HepG2 (cell line): ENCODE measurements around the gene BPGM. TPM values are rescaled to one million over a fixed set of nuclear protein-coding genes. Genes with fewer than 3 reads are reported as not detected.

Experiments used
- BCL6 ChIP-seq: IDR thresholded peaks from 2 replicates; pipeline ENCODE4 v1.6.1; 2016; ENCODE audit warnings: missing genetic modification reagents, missing compliant biosample characterization
- CHD4 ChIP-seq: fragments of 200-600 bp; sonication (generic); IDR thresholded peaks from 2 replicates; pipeline ENCODE4 v1.7.0; 2017; ENCODE audit warnings: mild to moderate bottlenecking, low read length, borderline replicate concordance
- CREB1 ChIP-seq, 2 experiments: fragments of 450-650 bp in 1 of 2; IDR thresholded peaks; 2 replicates each; pipeline ENCODE4 v1.6.1; 2016 to 2017; ENCODE audit warnings: control low read depth in 1 of 2, mild to moderate bottlenecking in 1 of 2, missing compliant biosample characterization in 1 of 2, missing genetic modification characterization in 1 of 2
- ETV5 ChIP-seq: IDR thresholded peaks from 2 replicates; pipeline ENCODE4 v1.6.1; 2018; ENCODE audit warnings: missing biosample characterization, missing genetic modification reagents, inconsistent platforms, borderline replicate concordance
- FOSL2 ChIP-seq: sonication (generic); formaldehyde crosslinking; IDR thresholded peaks from 2 replicates; pipeline ENCODE4 v1.4.0; 2020; ENCODE audit warnings: missing genetic modification reagents
- KAT2B ChIP-seq: fragments of 150-350 bp; IDR thresholded peaks from 2 replicates; pipeline ENCODE4 v1.6.1; 2014; ENCODE audit warnings: low read depth, low read length, borderline replicate concordance
- MIER3 ChIP-seq: IDR thresholded peaks from 2 replicates; pipeline ENCODE4 v1.6.1; 2016; ENCODE audit warnings: missing compliant biosample characterization, borderline replicate concordance
- NFYB ChIP-seq: sonication (generic); formaldehyde crosslinking; IDR thresholded peaks from 2 replicates; pipeline ENCODE4 v1.4.0; 2020; ENCODE audit warnings: missing genetic modification reagents
- SAFB2 ChIP-seq: sonication (generic); formaldehyde crosslinking; IDR thresholded peaks from 2 replicates; pipeline ENCODE4 v1.5.1; 2020; ENCODE audit warnings: missing genetic modification reagents, low read depth, mild to moderate bottlenecking, borderline replicate concordance
- SNAI1 ChIP-seq: sonication (generic); formaldehyde crosslinking; IDR thresholded peaks from 2 replicates; pipeline ENCODE4 v1.5.0; 2020; ENCODE audit warnings: mild to moderate bottlenecking, missing genetic modification reagents, borderline replicate concordance
- SP4 ChIP-seq: sonication (generic); formaldehyde crosslinking; IDR thresholded peaks from 2 replicates; pipeline ENCODE4 v1.8.1; 2023; ENCODE audit warnings: mild to moderate bottlenecking, missing genetic modification reagents
- ZFP37 ChIP-seq: sonication (generic); formaldehyde crosslinking; IDR thresholded peaks from 2 replicates; pipeline ENCODE4 v1.4.0; 2020; ENCODE audit warnings: missing genetic modification reagents, borderline replicate concordance
- ZNF205 ChIP-seq: IDR thresholded peaks from 2 replicates; pipeline ENCODE4 v1.6.1; 2018; ENCODE audit warnings: missing biosample characterization, missing genetic modification reagents
- ZNF263 ChIP-seq: sonication (generic); formaldehyde crosslinking; IDR thresholded peaks from 2 replicates; pipeline ENCODE4 v1.4.0; 2020; ENCODE audit warnings: missing genetic modification reagents
- ZNF687 ChIP-seq: sonication (generic); formaldehyde crosslinking; IDR thresholded peaks from 2 replicates; pipeline ENCODE4 v1.5.1; 2020; ENCODE audit warnings: mild to moderate bottlenecking, missing genetic modification reagents, moderate library complexity
- ZNF878 ChIP-seq: sonication (generic); formaldehyde crosslinking; IDR thresholded peaks from 2 replicates; pipeline ENCODE4 v1.8.1; 2023; ENCODE audit warnings: mild to moderate bottlenecking, missing genetic modification reagents, moderate library complexity
- polyA plus RNA-seq, 8 experiments: library from polyadenylated mRNA; depleted of rRNA in 3 of 8; stranded (reverse) in 7 of 8; unstranded in 1 of 8; fragments of >200 nt; fragmentation: Illumina TruSeq in 4 of 8; extraction: Trizol in 4 of 8; gene quantifications; 2 replicates each; pipeline versions ENCODE4 v1.2.1 to v1.2.3, GENCODE V29; 2011 to 2016; ENCODE audit warnings: low read depth in 4 of 8, missing spikeins in 1 of 8, mixed read lengths in 1 of 8; ENCODE audit not compliant: insufficient read depth in 1 of 8
- total RNA-seq, 5 experiments: library from RNA; depleted of rRNA; stranded (reverse); fragments of >200 nt; fragmentation: Illumina TruSeq; extraction: Trizol; gene quantifications; 2 replicates each; pipeline ENCODE4 v1.2.3, GENCODE V29; 2016; ENCODE audit warnings: low read depth in 1 of 5
- TF ChIP-seq, protein P1 (sequence below): sonication (generic); formaldehyde crosslinking; IDR thresholded peaks from 2 replicates; pipeline ENCODE4 v1.4.0; 2020; ENCODE audit warnings: mild to moderate bottlenecking, missing genetic modification reagents

BPGM gene
- total and polyA plus RNA-seq, 2 of the 13 experiments (the other 11 are each of a cell fraction or from before 2014, with no cell fraction given), result 4.0 to 7.5 TPM

DNA sequence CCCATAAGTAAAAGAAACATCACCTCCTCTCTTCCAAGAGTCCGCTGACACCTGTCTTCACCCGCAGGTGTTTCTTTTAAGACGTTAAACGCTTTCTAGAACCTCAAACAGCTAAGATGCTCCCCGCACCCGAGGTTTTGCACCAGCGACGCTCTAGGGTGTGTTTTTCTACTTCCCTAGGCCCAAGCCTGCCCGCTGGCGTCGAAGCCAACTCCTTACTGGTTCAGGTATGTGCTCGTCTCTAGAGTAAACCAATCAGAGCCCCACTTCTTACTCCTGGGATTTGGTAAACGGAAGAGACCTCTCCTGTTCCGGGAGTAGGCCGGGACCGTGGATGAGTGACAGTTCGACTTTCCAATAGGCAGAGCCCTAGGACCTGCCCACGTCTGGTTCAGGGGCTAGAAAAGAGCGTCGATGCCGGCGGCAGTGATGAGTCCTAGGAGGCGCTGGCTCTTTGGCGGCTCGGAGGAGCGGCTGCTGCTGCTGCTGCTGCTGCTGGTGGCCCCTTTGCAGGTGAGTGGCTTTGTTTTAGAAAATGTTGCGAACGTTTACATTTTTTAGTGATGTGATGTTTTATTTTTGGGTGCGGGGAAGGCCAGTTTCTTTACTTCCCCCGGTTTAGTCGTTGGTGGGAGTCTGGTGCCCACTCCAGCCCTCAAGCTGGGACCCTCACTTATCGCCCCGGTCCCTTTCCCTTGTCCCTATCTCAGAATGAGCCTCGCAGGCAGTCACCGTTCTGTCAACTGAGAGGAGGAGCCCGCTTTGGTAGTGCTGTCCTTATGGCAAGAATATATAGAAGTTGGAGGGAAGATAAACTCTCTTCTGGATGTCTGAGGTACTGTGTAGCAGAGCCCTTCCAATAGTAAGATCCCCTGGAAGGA lies at the start of gene BPGM (continued):
- TF ChIP-seq, protein P1, sequence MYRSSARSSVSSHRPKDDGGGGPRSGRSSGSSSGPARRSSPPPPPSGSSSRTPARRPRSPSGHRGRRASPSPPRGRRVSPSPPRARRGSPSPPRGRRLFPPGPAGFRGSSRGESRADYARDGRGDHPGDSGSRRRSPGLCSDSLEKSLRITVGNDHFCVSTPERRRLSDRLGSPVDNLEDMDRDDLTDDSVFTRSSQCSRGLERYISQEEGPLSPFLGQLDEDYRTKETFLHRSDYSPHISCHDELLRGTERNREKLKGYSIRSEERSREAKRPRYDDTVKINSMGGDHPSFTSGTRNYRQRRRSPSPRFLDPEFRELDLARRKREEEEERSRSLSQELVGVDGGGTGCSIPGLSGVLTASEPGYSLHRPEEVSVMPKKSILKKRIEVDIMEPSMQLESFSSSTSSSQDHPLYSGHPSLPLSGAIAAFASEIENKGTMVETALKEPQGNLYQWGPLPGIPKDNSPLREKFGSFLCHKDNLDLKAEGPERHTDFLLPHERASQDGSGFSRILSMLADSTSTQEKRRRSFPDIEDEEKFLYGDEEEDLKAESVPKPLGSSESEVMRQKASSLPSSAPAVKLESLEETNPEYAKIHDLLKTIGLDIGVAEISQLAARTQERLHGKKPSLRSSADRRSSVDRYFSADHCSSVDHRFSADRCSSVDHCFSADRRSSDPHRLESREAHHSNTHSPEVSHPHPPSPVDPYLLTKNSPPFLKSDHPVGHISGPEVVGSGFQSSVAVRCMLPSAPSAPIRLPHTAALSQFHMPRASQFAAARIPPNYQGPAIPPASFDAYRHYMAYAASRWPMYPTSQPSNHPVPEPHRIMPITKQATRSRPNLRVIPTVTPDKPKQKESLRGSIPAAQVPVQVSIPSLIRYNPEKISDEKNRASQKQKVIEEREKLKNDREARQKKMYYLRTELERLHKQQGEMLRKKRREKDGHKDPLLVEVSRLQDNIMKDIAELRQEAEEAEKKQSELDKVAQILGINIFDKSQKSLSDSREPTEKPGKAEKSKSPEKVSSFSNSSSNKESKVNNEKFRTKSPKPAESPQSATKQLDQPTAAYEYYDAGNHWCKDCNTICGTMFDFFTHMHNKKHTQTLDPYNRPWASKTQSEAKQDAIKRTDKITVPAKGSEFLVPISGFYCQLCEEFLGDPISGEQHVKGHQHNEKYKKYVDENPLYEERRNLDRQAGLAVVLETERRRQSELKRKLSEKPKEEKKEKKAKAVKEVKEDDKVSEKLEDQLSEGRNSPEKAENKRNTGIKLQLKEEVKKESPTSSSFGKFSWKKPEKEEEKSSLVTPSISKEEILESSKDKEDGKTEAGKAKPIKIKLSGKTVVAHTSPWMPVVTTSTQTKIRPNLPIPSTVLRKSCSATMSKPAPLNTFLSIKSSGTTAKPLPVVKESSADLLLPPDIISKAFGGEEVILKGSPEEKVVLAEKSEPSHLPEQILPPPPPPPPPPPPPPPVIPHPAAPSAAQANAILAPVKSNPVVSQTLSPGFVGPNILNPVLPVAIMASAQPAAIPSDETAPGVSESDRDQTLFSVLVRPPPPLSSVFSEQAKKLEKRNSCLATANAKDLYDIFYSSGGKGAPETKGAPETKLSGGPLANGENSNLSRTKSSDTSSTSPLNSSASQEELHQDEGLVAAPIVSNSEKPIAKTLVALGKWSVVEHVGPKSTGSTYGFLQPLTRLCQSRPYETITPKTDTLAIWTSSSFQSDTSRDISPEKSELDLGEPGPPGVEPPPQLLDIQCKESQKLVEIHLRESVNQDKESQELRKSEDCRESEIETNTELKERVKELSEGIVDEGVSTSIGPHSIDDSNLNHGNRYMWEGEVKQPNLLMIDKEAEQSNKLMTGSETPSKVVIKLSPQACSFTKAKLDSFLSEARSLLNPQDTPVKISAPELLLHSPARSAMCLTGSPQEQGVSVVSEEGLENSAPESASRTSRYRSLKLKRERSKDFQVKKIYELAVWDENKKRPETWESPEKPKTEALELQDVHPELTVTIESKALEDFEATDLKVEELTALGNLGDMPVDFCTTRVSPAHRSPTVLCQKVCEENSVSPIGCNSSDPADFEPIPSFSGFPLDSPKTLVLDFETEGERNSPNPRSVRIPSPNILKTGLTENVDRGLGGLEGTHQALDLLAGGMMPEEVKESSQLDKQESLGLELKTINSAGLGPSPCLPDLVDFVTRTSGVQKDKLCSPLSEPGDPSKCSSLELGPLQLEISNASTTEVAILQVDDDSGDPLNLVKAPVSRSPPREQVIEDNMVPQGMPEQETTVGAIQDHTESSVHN (CRISPR knock-in tag), result no peak
- TF ChIP-seq NFYB (CRISPR knock-in tag) (peak; percentile 98), FOSL2 (CRISPR knock-in tag) (no peak), ZNF205 (peak; percentile 50; the same call in 1 of the 2 replicates), ZNF687 (CRISPR knock-in tag) (peak; percentile 64), ZNF878 (CRISPR knock-in tag) (0 out of 2 replicates have a peak, but pooled peaks have one; percentile 47), CREB1 (IDR thresholded peaks at IDR 0.05) (peak; percentile 84), CREB1 (CRISPR knock-in tag; IDR thresholded peaks at IDR 0.05) (peak; percentile 92), CHD4 (no peak), ETV5 (0 out of 2 replicates have a peak, but pooled peaks have one; percentile 30), ZFP37 (no peak), SP4 (CRISPR knock-in tag) (peak; percentile 71), ZNF263 (CRISPR knock-in tag) (0 out of 2 replicates have a peak, but pooled peaks have one; percentile 16), SNAI1 (CRISPR knock-in tag) (no peak), MIER3 (no peak), BCL6 (CRISPR knock-in tag) (peak; percentile 47; the same call in 1 of the 2 replicates), KAT2B (no peak), SAFB2 (CRISPR knock-in tag) (no peak)
